ENCODE results near the gene MAP1LC3B2.

GRCh38 chr12:116535241-116535640 is 23.9 kb upstream of the MAP1LC3B2 start:
- TF ChIP-seq CBX3 (IDR thresholded peaks at IDR 0.05; ENCODE audit: borderline replicate concordance, low read depth) (no peak), PBX3 (IDR thresholded peaks at IDR 0.05; ENCODE audit: insufficient replicate concordance, low read depth, low read length) (no peak), CTCF (IDR thresholded peaks at IDR 0.05 in 2 of 3, conservative IDR thresholded peaks at IDR 0.05 in 1 of 3; ENCODE audit: control insufficient read depth in 2 of 3, extremely low read depth in 1 of 3, insufficient read depth in 1 of 3, low read depth in 3 of 3, low read length in 3 of 3) (no peak), REST (IDR thresholded peaks at IDR 0.05; ENCODE audit: low read depth, low read length) (no peak), ZBTB33 (IDR thresholded peaks at IDR 0.05) (no peak), SRF (IDR thresholded peaks at IDR 0.05; ENCODE audit: low read depth in 2 of 2, low read length in 2 of 2) (no peak), MAX (IDR thresholded peaks at IDR 0.05; ENCODE audit: low read depth, low read length) (no peak)
